Thyroid gland (tissue), 4 donors: ENCODE results near the gene SLC25A39.

Experiments used
- POLR2A ChIP-seq, 2 donors: fragments of 450-650 bp; IDR thresholded peaks; one replicate each; pipeline ENCODE4 v1.6.1; 2017; ENCODE audit warnings: antibody characterized with exemption in 2 of 2, mild to moderate bottlenecking in 2 of 2, moderate library complexity in 1 of 2
- TF ChIP-seq, protein P1 (sequence below), 6 experiments: fragments of 200-600 bp in 3 of 6; fragments of 450-650 bp in 3 of 6; sonication (generic) in 3 of 6; IDR thresholded peaks; one replicate each; pipeline ENCODE4 v1.5.1; 2016 to 2019; ENCODE audit warnings: antibody characterized with exemption in 6 of 6, mild to moderate bottlenecking in 2 of 6, inconsistent platforms in 1 of 6, moderate library complexity in 1 of 6

DNA sequence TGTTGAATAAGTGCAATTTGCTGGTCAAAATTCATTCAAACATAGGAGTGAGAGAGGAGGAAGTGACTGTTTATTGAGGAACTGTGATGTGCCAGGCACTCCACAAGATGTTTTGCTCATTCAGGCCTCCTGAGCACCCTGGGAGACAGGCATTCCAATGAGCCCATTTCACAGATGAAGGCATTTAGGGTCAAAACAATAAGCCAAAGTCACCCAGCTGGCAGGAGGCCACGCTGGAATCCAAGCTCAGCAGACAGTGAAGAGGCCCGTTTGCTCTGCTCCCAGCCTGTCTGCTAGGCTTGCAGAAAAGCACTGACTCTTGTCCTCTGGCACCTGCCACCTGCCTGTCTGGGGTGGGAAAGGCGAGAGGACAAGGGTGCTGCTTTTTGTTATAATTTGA lies 10.1 kb upstream of the SLC25A39 start:
- TF ChIP-seq, protein P1, sequence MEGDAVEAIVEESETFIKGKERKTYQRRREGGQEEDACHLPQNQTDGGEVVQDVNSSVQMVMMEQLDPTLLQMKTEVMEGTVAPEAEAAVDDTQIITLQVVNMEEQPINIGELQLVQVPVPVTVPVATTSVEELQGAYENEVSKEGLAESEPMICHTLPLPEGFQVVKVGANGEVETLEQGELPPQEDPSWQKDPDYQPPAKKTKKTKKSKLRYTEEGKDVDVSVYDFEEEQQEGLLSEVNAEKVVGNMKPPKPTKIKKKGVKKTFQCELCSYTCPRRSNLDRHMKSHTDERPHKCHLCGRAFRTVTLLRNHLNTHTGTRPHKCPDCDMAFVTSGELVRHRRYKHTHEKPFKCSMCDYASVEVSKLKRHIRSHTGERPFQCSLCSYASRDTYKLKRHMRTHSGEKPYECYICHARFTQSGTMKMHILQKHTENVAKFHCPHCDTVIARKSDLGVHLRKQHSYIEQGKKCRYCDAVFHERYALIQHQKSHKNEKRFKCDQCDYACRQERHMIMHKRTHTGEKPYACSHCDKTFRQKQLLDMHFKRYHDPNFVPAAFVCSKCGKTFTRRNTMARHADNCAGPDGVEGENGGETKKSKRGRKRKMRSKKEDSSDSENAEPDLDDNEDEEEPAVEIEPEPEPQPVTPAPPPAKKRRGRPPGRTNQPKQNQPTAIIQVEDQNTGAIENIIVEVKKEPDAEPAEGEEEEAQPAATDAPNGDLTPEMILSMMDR (IDR thresholded peaks at IDR 0.05), result no peak
- TF ChIP-seq POLR2A (IDR thresholded peaks at IDR 0.05), result no peak
